DND-41 (cell line): ENCODE data around the gene JMJD1C.

Experiments used
- ATAC-seq: fragments of 200-7000 bp; cut with Tn5 transposase; 3 replicates; pipeline ENCODE4 v1.9.1; 2021; ENCODE audit warnings: low read depth; ENCODE audit not compliant: insufficient read depth
- DNase-seq: peaks from one replicate; pipeline ENCODE4 v3.0.0-alpha.2; 2020
- H2AFZ ChIP-seq: 2 replicates; pipeline ENCODE4 v1.6.0; 2012; ENCODE audit warnings: low read depth, low read length
- H3K27ac ChIP-seq: 2 replicates; pipeline ENCODE4 v1.5.1; 2012; ENCODE audit warnings: low read length, inconsistent platforms
- H3K27me3 ChIP-seq: fragments of 200-600 bp; sonication (generic); 2 replicates; pipeline ENCODE4 v1.6.0; 2012; ENCODE audit warnings: low read length, mild to moderate bottlenecking, inconsistent platforms; ENCODE audit not compliant: insufficient read depth, poor library complexity
- H3K36me3 ChIP-seq: 2 replicates; pipeline ENCODE4 v1.5.1; 2012; ENCODE audit warnings: low read length, inconsistent platforms; ENCODE audit not compliant: insufficient read depth
- H3K4me1 ChIP-seq: 2 replicates; pipeline ENCODE4 v1.5.1; 2012; ENCODE audit warnings: mild to moderate bottlenecking, low read length; ENCODE audit not compliant: insufficient read depth
- H3K4me2 ChIP-seq: 2 replicates; pipeline ENCODE4 v1.6.0; 2012; ENCODE audit warnings: mild to moderate bottlenecking, moderate library complexity, low read length, inconsistent platforms; ENCODE audit not compliant: insufficient read depth
- H3K4me3 ChIP-seq, 2 experiments: fragments of 200-600 bp in 1 of 2; shearing (Covaris generic) in 1 of 2; 2 replicates each; pipeline ENCODE4 v1.5.1; 2012 to 2016; ENCODE audit warnings: inconsistent platforms in 2 of 2, low read length in 2 of 2, mild to moderate bottlenecking in 2 of 2, low read depth in 1 of 2, moderate library complexity in 1 of 2
- H3K79me2 ChIP-seq: 2 replicates; pipeline ENCODE4 v1.6.0; 2012; ENCODE audit warnings: low read length, inconsistent platforms; ENCODE audit not compliant: insufficient read depth
- H3K9ac ChIP-seq: 2 replicates; pipeline ENCODE4 v1.6.0; 2012; ENCODE audit warnings: low read depth, mild to moderate bottlenecking, inconsistent platforms, low read length, moderate library complexity
- H3K9me3 ChIP-seq: 2 replicates; pipeline ENCODE4 v1.5.1; 2012; ENCODE audit warnings: low read length, moderate library complexity, mild to moderate bottlenecking, inconsistent platforms; ENCODE audit not compliant: insufficient read depth, severe bottlenecking
- H4K20me1 ChIP-seq: 2 replicates; pipeline ENCODE4 v1.6.0; 2012; ENCODE audit warnings: low read length; ENCODE audit not compliant: insufficient read depth
- EZH2 ChIP-seq: IDR thresholded peaks from 3 replicates; pipeline ENCODE4 v1.6.1; 2012; ENCODE audit warnings: borderline replicate concordance, low read depth, mild to moderate bottlenecking, moderate library complexity, low read length, inconsistent platforms; ENCODE audit not compliant: severe bottlenecking
- TF ChIP-seq, protein P1 (sequence below): IDR thresholded peaks from 2 replicates; pipeline ENCODE4 v1.5.1; 2012; ENCODE audit warnings: borderline replicate concordance, low read length, moderate library complexity, mild to moderate bottlenecking; ENCODE audit not compliant: poor library complexity, severe bottlenecking; ENCODE audit errors: extremely low read depth

JMJD1C gene

DNA sequence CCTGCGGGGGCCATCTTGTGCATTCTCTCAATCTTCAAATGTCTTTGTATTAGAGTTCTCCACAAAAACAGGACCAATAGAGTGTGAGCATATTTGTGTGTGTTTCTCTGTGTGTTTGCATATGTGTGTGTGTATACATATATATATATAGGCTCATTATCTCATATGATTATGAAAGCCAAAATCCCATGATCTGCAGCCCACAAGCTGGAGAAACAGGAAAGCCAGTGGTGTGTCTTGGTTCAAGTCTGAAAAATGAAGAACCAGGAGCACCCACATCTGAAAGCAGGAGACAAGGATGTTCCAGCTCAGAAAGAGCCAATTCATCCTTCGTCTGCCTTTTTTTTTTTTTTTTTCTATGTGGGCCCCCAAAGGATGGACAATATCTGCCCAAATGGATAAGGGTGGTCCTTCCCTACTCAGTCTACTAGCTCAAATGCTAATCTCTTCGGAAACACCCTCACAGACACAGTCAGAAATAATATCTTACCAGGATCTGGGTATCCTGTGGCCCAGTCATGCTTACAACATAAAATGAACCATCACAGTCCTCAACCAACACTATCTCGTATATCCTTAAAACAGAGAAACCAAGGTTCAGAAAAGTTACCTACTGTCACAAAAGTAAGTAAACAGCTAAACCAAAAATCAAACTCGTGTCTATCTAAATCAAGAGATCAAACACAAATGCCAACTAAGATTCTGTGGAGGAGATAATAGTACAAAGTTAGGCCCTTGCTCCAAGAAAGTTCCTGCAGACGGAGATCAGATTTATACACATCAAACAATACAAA lies 141.9 kb downstream of the JMJD1C start:
- Histone ChIP-seq H3K79me2 (peaks cover 70% of the 10 kb centered on the region), H4K20me1 (peaks cover 15% of the 10 kb centered on the region; the same call in 1 of the 2 replicates), H3K27ac (no peak overlapping the region; the same call in 1 of the 2 replicates), H3K27me3 (no peaks in the 10 kb centered on the region), H3K4me3 (no peak overlapping the region), H3K4me2 (no peak overlapping the region), H3K9ac (no peak overlapping the region), H3K36me3 (peaks cover 11% of the 10 kb centered on the region), H3K9me3 (no peaks in the 10 kb centered on the region), H3K4me1 (no peaks in the 10 kb centered on the region), H2AFZ (no peak overlapping the region)
- ATAC-seq (no peak), DNase-seq (no peak)
- TF ChIP-seq EZH2 = no peak
- TF ChIP-seq, protein P1, sequence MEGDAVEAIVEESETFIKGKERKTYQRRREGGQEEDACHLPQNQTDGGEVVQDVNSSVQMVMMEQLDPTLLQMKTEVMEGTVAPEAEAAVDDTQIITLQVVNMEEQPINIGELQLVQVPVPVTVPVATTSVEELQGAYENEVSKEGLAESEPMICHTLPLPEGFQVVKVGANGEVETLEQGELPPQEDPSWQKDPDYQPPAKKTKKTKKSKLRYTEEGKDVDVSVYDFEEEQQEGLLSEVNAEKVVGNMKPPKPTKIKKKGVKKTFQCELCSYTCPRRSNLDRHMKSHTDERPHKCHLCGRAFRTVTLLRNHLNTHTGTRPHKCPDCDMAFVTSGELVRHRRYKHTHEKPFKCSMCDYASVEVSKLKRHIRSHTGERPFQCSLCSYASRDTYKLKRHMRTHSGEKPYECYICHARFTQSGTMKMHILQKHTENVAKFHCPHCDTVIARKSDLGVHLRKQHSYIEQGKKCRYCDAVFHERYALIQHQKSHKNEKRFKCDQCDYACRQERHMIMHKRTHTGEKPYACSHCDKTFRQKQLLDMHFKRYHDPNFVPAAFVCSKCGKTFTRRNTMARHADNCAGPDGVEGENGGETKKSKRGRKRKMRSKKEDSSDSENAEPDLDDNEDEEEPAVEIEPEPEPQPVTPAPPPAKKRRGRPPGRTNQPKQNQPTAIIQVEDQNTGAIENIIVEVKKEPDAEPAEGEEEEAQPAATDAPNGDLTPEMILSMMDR = no peak

GRCh38 chr10:63320683-63321082 lies 145.1 kb downstream of the JMJD1C start:
- no peaks in the 10 kb centered on the region for H3K27me3 ChIP-seq
- peaks cover 11% of the 10 kb centered on the region for H3K36me3 ChIP-seq
- DNase-seq (no peak), ATAC-seq (no peak)
- no peaks in the 10 kb centered on the region for H3K4me1 ChIP-seq
- no peak overlapping the region for H3K27ac ChIP-seq
- H3K4me3 ChIP-seq = no peak overlapping the region
- TF ChIP-seq, protein P1 = no peak
- no peak for TF ChIP-seq EZH2
- H3K79me2 ChIP-seq = peaks cover 63% of the 10 kb centered on the region
- H3K9ac ChIP-seq = no peak overlapping the region
- H4K20me1 ChIP-seq = peaks cover 11% of the 10 kb centered on the region; the same call in 1 of the 2 replicates
- H3K4me2 ChIP-seq = no peak overlapping the region
- H3K9me3 ChIP-seq = no peaks in the 10 kb centered on the region
- H2AFZ ChIP-seq = no peak overlapping the region

- TF ChIP-seq, protein P1 = no peak
- TF ChIP-seq EZH2 = no peak
- Histone ChIP-seq H3K27ac (no peak overlapping the region), H3K9me3 (no peaks in the 10 kb centered on the region), H4K20me1 (peaks cover 7% of the 10 kb centered on the region; the same call in 1 of the 2 replicates), H3K9ac (no peak overlapping the region), H3K36me3 (peaks cover 11% of the 10 kb centered on the region), H2AFZ (no peak overlapping the region), H3K27me3 (no peaks in the 10 kb centered on the region), H3K4me1 (no peaks in the 10 kb centered on the region), H3K4me3 (no peak overlapping the region), H3K79me2 (peaks cover 56% of the 10 kb centered on the region), H3K4me2 (no peak overlapping the region)
- no peak for ATAC-seq
- DNase-seq = no peak
Observed at GRCh38 chr10:63319231-63319630, 146.5 kb downstream of the JMJD1C start.
